Activated B cell treated with CpG ODN at 0.5 μM for 24 hours (primary cell): ENCODE results near the gene FNIP1. TPM values are rescaled to one million over a fixed set of nuclear protein-coding genes. Genes with fewer than 3 reads are reported as not detected.
A peak's percentile ranks its signal among the peaks of the same experiment; 100 is the strongest.

Experiments used
- ATAC-seq: fragments of 200-7000 bp; cut with Tn5 transposase; one replicate; pipeline ENCODE4 v1.10.0; 2021; ENCODE audit warnings: low read depth, mild to moderate bottlenecking, moderate library complexity
- CTCF ChIA-PET: fragments of 350-600 bp; sonication (Branson Sonifier 250); formaldehyde crosslinking; loops from one replicate; lab custom pipeline; 2021; ENCODE audit warnings: antibody characterized with exemption; lab: Charles Lee
- POLR2A ChIA-PET: fragments of 350-600 bp; sonication (Branson Sonifier 250); formaldehyde crosslinking; loops from one replicate; lab custom pipeline; 2021; ENCODE audit warnings: antibody characterized with exemption; lab: Charles Lee
- DNase-seq: peaks from one replicate; pipeline ENCODE4 v3.0.0; 2022
- H3K27ac Mint-ChIP-seq: one replicate; pipeline ENCODE4 v1.8.0; 2020; ENCODE audit warnings: mixed read lengths
- H3K27me3 Mint-ChIP-seq: one replicate; pipeline ENCODE4 v1.8.0; 2021; ENCODE audit warnings: mixed read lengths
- H3K36me3 Mint-ChIP-seq: one replicate; pipeline ENCODE4 v1.8.0; 2021; ENCODE audit warnings: low read depth, mixed read lengths
- H3K4me1 Mint-ChIP-seq: one replicate; pipeline ENCODE4 v1.8.0; 2021; ENCODE audit warnings: mixed read lengths
- H3K4me3 Mint-ChIP-seq: one replicate; pipeline ENCODE4 v1.8.0; 2020; ENCODE audit warnings: mild to moderate bottlenecking, mixed read lengths
- H3K9me3 Mint-ChIP-seq: one replicate; pipeline ENCODE4 v1.8.0; 2020; ENCODE audit warnings: mixed read lengths
- CTCF ChIP-seq: fragments of 200-600 bp; IDR thresholded peaks from one replicate; pipeline ENCODE4 v1.8.0; 2022; ENCODE audit warnings: antibody characterized with exemption, mild to moderate bottlenecking
- intact Hi-C: fragments of 100-400 bp; cut with micrococcal nuclease; formaldehyde crosslinking; loops from one replicate; pipeline ENCODE4 v1.15.1; 2024
- total RNA-seq: library from RNA; stranded (reverse); gene quantifications from 2 replicates; pipeline ENCODE4 v1.2.3, GENCODE V29; 2022

Gene FNIP1
- total RNA-seq, 1 donor from 2014 or later, result 34.0 TPM

- intact Hi-C loops, result no loop called here
- Mint-ChIP-seq H3K27ac (no peak overlapping the region), H3K27me3 (no peaks in the 10 kb centered on the region), H3K9me3 (peaks cover 2% of the 10 kb centered on the region), H3K4me3 (no peak overlapping the region), H3K36me3 (peaks cover 13% of the 10 kb centered on the region), H3K4me1 (peaks cover 68% of the 10 kb centered on the region)
- CTCF ChIA-PET, result interaction anchor here (0.6 to 1.1 kb wide), 2 partner anchors 21 to 359 kb away, joined by 3 to 4 read pairs; no protein-coding TSS in a partner anchor
- ATAC-seq (no peak), DNase-seq (no peak)
- no peak for TF ChIP-seq CTCF
- POLR2A ChIA-PET, result no interaction called here
Measured at GRCh38 chr5:131610198-131611063, 186.4 kb downstream of the FNIP1 start.

DNA sequence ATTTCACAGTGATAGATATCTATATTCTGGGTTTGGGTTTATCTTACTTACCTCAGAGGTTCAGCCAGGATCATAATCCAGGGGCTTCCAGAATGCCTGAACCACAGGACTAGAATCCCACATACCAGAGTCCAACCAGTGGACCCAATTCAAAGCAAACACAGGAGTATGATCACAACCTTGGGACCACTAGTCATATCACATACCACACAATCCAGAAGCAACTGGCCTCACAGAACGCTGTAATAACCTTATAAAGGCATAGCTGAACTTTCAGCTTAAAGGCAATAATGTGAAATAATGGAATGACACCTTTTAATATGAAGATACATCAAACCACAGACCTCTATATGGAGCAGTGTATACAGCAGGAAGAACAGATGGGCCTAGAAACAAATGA is 187.0 kb downstream of the FNIP1 start:
- Mint-ChIP-seq H3K4me1 (peaks cover 67% of the 10 kb centered on the region), H3K36me3 (peaks cover 13% of the 10 kb centered on the region), H3K4me3 (no peak overlapping the region), H3K9me3 (peaks cover 2% of the 10 kb centered on the region), H3K27ac (no peak overlapping the region), H3K27me3 (no peaks in the 10 kb centered on the region)
- POLR2A ChIA-PET, result no interaction called here
- ATAC-seq (no peak), DNase-seq (no peak)
- intact Hi-C loops, result no loop called here
- CTCF ChIA-PET, result interaction anchor here (1.1 kb wide), 1 partner anchor 21 kb away, joined by 4 read pairs; no protein-coding TSS in a partner anchor
- no peak for TF ChIP-seq CTCF

DNA sequence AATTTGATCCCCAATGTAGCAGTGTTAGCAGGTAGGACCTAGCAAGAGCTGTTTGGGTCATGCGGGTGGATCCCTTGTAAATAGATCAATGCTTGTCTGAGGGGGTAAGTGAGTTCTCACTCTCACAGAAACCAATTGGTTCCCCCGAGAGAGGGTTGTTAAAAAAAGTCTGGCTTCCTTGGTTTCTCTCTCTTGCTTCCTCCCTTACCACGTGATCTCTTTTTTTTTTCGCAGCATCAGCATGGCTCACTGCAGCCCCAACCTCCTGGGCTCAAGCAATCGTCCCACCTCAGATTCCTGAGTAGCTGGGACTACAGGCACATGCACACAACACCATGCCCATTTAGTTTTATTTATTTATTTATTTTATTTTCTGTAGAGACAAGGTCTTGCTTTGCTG is 188.2 kb downstream of the FNIP1 start:
- no peak for ATAC-seq
- peak overlapping the region; percentile 70 for H3K27ac Mint-ChIP-seq
- DNase-seq, result no peak
- H3K36me3 Mint-ChIP-seq, result peaks cover 7% of the 10 kb centered on the region
- H3K4me1 Mint-ChIP-seq, result peaks cover 60% of the 10 kb centered on the region
- H3K9me3 Mint-ChIP-seq, result no peaks in the 10 kb centered on the region
- intact Hi-C loops, result no loop called here
- POLR2A ChIA-PET, result interaction anchor here (0.8 kb wide), 1 partner anchor 32 kb away, joined by 3 read pairs; no protein-coding TSS in a partner anchor
- H3K4me3 Mint-ChIP-seq, result no peak overlapping the region
- no peaks in the 10 kb centered on the region for H3K27me3 Mint-ChIP-seq
- CTCF ChIA-PET, result interaction anchor here (0.9 kb wide), 1 partner anchor 19 kb away, joined by 5 read pairs; no protein-coding TSS in a partner anchor
- TF ChIP-seq CTCF, result no peak

DNA sequence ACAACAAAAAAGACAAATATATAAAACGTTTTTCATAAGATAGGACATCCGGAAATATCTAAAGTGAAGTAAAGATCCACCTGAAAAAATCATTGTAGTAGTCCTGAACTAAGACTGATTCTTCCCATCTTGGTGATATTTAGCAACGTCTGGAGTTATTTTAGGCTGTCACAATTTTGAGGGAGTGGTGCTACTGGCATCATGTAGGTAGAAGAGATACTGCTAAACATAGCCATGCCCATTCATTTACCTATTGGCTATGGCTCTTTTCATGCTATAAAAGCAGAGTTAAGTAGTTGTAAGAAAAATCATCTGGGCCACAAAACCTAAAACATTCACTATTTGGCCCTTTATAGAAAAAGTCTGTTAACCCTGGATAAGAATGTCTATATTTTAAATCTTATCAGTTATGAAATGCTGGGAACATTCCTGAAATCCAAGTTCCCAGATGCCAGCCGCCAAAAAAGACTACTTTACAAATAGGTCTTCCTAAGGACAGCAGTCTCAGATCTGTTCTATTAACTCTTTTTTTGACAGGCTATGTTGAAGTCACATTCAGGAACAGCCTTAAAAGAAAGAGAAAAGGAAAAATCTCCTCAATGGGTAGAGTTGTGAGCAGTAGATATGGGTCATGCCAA is 188.8 kb downstream of the FNIP1 start:
- H3K4me3 Mint-ChIP-seq, result no peak overlapping the region
- peaks cover 6% of the 10 kb centered on the region for H3K36me3 Mint-ChIP-seq
- DNase-seq (no peak), ATAC-seq (no peak)
- TF ChIP-seq CTCF, result no peak
- ChIA-PET POLR2A (no interaction called here), CTCF (interaction anchor here (0.9 kb wide), 1 partner anchor 19 kb away, joined by 5 read pairs; no protein-coding TSS in a partner anchor)
- peaks cover 56% of the 10 kb centered on the region for H3K4me1 Mint-ChIP-seq
- H3K9me3 Mint-ChIP-seq, result no peaks in the 10 kb centered on the region
- H3K27me3 Mint-ChIP-seq, result no peaks in the 10 kb centered on the region
- peak overlapping the region; percentile 70 for H3K27ac Mint-ChIP-seq
- intact Hi-C loops, result no loop called here

DNA sequence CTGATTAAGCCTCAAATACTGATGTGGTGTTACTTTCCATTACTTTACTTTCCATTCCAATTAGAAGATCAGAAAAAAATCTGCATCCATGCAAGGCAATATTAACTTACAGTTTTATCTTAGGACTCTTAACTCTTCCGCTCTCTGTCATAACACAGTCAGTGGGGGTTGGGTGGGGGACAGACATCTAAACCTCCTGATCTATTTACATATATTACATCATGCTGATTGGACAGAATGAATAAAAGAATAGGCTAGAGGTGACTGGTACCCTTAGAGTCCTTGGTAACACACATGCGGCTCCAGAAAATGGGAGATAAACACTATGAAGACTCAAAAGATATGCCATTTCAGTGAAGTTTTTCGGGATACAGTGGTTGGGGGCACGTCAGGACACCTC is 189.4 kb downstream of the FNIP1 start:
- H3K4me1 Mint-ChIP-seq, result peaks cover 53% of the 10 kb centered on the region
- H3K9me3 Mint-ChIP-seq, result no peaks in the 10 kb centered on the region
- ChIA-PET CTCF (no interaction called here), POLR2A (no interaction called here)
- no peak for TF ChIP-seq CTCF
- ATAC-seq, result no peak
- no peak overlapping the region for H3K4me3 Mint-ChIP-seq
- no peaks in the 10 kb centered on the region for H3K27me3 Mint-ChIP-seq
- peaks cover 10% of the 10 kb centered on the region for H3K36me3 Mint-ChIP-seq
- intact Hi-C loops, result no loop called here
- H3K27ac Mint-ChIP-seq, result no peak overlapping the region
- no peak for DNase-seq
